H1 (cell line): ENCODE results near the gene AFF1. TPM values are rescaled to one million over a fixed set of nuclear protein-coding genes. Genes with fewer than 3 reads are reported as not detected.

ENCODE experiments used
- CTCF ChIA-PET: fragments of 300-600 bp; sonication (Branson Sonifier 250); formaldehyde crosslinking; loops from one replicate; lab custom pipeline; 2021; ENCODE audit not compliant: partially characterized antibody; lab: Charles Lee
- POLR2A ChIA-PET: fragments of 300-600 bp; sonication (Branson Sonifier 250); formaldehyde crosslinking; loops from one replicate; lab custom pipeline; 2021; ENCODE audit warnings: inconsistent platforms; ENCODE audit not compliant: partially characterized antibody; lab: Charles Lee
- DNase-seq, 2 experiments: peaks; one replicate each; pipeline versions ENCODE4 v3.0.0 to v3.0.0-alpha.2; 2010 to 2022; ENCODE audit warnings: low spot score in 2 of 2, low read depth in 1 of 2, mixed read lengths in 1 of 2
- FAIRE-seq: peaks from 2 replicates; lab custom pipeline; 2011; peaks lifted over from hg19 to GRCh38; lab: Jason Lieb, UNC
- H2AFZ ChIP-seq: 2 replicates; pipeline ENCODE4 v1.8.1; 2012; ENCODE audit warnings: low read length, inconsistent platforms
- H2AK5ac ChIP-seq: 2 replicates; pipeline ENCODE4 v1.6.1; 2013; ENCODE audit warnings: low read depth, low read length
- H2BK120ac ChIP-seq: replicated peaks from 2 replicates; pipeline ENCODE3; 2013; ENCODE audit warnings: low read depth, low read length, inconsistent platforms
- H2BK12ac ChIP-seq: 2 replicates; pipeline ENCODE4 v1.6.1; 2013; ENCODE audit warnings: low read depth, low read length
- H2BK15ac ChIP-seq: 2 replicates; pipeline ENCODE4 v1.6.1; 2013; ENCODE audit warnings: low read length
- H2BK20ac ChIP-seq: 2 replicates; pipeline ENCODE4 v1.6.1; 2013; ENCODE audit warnings: low read length
- H2BK5ac ChIP-seq: 2 replicates; pipeline ENCODE4 v1.6.1; 2013; ENCODE audit warnings: low read depth, low read length
- H3K14ac ChIP-seq: 2 replicates; pipeline ENCODE4 v1.6.1; 2013; ENCODE audit warnings: inconsistent platforms; ENCODE audit not compliant: insufficient read length
- H3K18ac ChIP-seq: 2 replicates; pipeline ENCODE4 v1.6.1; 2013; ENCODE audit warnings: low read length; ENCODE audit errors: extremely low read depth
- H3K23ac ChIP-seq: 2 replicates; pipeline ENCODE4 v1.6.1; 2013; ENCODE audit warnings: inconsistent platforms; ENCODE audit not compliant: insufficient read length
- H3K23me2 ChIP-seq: 2 replicates; pipeline ENCODE4 v1.6.1; 2013; ENCODE audit warnings: low read depth, low read length
- H3K27ac ChIP-seq: 2 replicates; pipeline ENCODE4 v1.6.1; 2011; ENCODE audit warnings: low read depth, low read length, inconsistent platforms
- H3K27me3 ChIP-seq, 4 experiments: replicated peaks in 1 of 4; 1 replicate in 1 of 4; 2 replicates in 3 of 4; pipeline versions ENCODE4 v1.6.1 to v1.8.1; 2011 to 2013; ENCODE audit warnings: low read length in 3 of 4, mild to moderate bottlenecking in 3 of 4, inconsistent platforms in 2 of 4, mixed read lengths in 2 of 4, moderate library complexity in 1 of 4; ENCODE audit not compliant: control insufficient read depth in 3 of 4, insufficient read depth in 3 of 4; ENCODE audit errors: extremely low read depth in 1 of 4
- H3K36me3 ChIP-seq, 4 experiments: 2 replicates each; pipeline versions ENCODE4 v1.6.1 to v1.8.1; 2011 to 2013; ENCODE audit warnings: mild to moderate bottlenecking in 4 of 4, low read length in 3 of 4, moderate library complexity in 2 of 4, control low read depth in 1 of 4, inconsistent platforms in 1 of 4; ENCODE audit not compliant: insufficient read depth in 4 of 4, control insufficient read depth in 2 of 4
- H3K4ac ChIP-seq: replicated peaks from 2 replicates; pipeline ENCODE3; 2013; ENCODE audit warnings: low read length, low read depth, mixed read lengths, inconsistent platforms; ENCODE audit not compliant: insufficient read length
- H3K4me1 ChIP-seq, 4 experiments: replicated peaks in 1 of 4; 1 replicate in 1 of 4; 2 replicates in 3 of 4; pipeline versions ENCODE4 v1.6.1 to v1.8.1; 2011 to 2013; ENCODE audit warnings: low read length in 3 of 4, inconsistent platforms in 2 of 4, mixed read lengths in 1 of 4; ENCODE audit not compliant: insufficient read depth in 4 of 4, control insufficient read depth in 3 of 4
- H3K4me2 ChIP-seq, 2 experiments: 2 replicates each; pipeline versions ENCODE4 v1.6.1 to v1.8.1; 2011 to 2013; ENCODE audit warnings: low read depth in 2 of 2, low read length in 2 of 2, control low read depth in 1 of 2, inconsistent platforms in 1 of 2, mild to moderate bottlenecking in 1 of 2; ENCODE audit not compliant: insufficient read depth in 1 of 2
- H3K4me3 ChIP-seq, 4 experiments: fragments of 200-600, 300-600 bp in 1 of 4; sonication (generic), shearing (Covaris generic), sonication (Bioruptor Twin) in 1 of 4; 2 replicates each; pipeline versions ENCODE4 v1.5.1 to v1.8.1; 2011 to 2016; ENCODE audit warnings: low read length in 4 of 4, low read depth in 3 of 4, control low read depth in 2 of 4, inconsistent platforms in 2 of 4, mild to moderate bottlenecking in 2 of 4, mixed read lengths in 1 of 4, moderate library complexity in 1 of 4; ENCODE audit not compliant: insufficient read depth in 2 of 4; ENCODE audit errors: extremely low read depth in 1 of 4
- H3K56ac ChIP-seq: replicated peaks from 2 replicates; pipeline ENCODE3; 2013; ENCODE audit warnings: low read depth, mild to moderate bottlenecking, mixed read lengths, low read length, inconsistent platforms; ENCODE audit not compliant: insufficient read length
- H3K79me1 ChIP-seq: 2 replicates; pipeline ENCODE4 v1.6.1; 2013; ENCODE audit warnings: low read depth, low read length, control low read depth
- H3K79me2 ChIP-seq, 2 experiments: 2 replicates each; pipeline versions ENCODE4 v1.6.1 to v1.8.1; 2012 to 2013; ENCODE audit warnings: low read length in 2 of 2, mild to moderate bottlenecking in 2 of 2, inconsistent platforms in 1 of 2; ENCODE audit not compliant: insufficient read depth in 2 of 2, control insufficient read depth in 1 of 2
- H3K9ac ChIP-seq, 4 experiments: replicated peaks in 1 of 4; 1 replicate in 1 of 4; 2 replicates in 3 of 4; pipeline versions ENCODE4 v1.6.1 to v1.8.1; 2011 to 2013; ENCODE audit warnings: low read depth in 3 of 4, low read length in 3 of 4, control low read depth in 2 of 4, mild to moderate bottlenecking in 2 of 4, moderate library complexity in 2 of 4, inconsistent platforms in 1 of 4; ENCODE audit errors: extremely low read depth in 1 of 4
- H3K9me3 ChIP-seq, 2 experiments: 2 replicates each; pipeline versions ENCODE4 v1.6.1 to v1.8.1; 2012 to 2013; ENCODE audit warnings: mild to moderate bottlenecking in 2 of 2, moderate library complexity in 2 of 2, control low read depth in 1 of 2, inconsistent platforms in 1 of 2, low read depth in 1 of 2, low read length in 1 of 2, mixed read lengths in 1 of 2; ENCODE audit not compliant: insufficient read depth in 2 of 2
- H4K20me1 ChIP-seq, 2 experiments: replicated peaks in 1 of 2; 2 replicates each; pipeline versions ENCODE3 to v1.8.1; 2011 to 2013; ENCODE audit warnings: inconsistent platforms in 2 of 2, low read length in 2 of 2, mild to moderate bottlenecking in 1 of 2; ENCODE audit not compliant: insufficient read depth in 2 of 2, control insufficient read depth in 1 of 2
- H4K5ac ChIP-seq: 2 replicates; pipeline ENCODE4 v1.6.1; 2013; ENCODE audit warnings: low read length, low read depth, mixed read lengths, inconsistent platforms; ENCODE audit not compliant: insufficient read length
- H4K8ac ChIP-seq: 2 replicates; pipeline ENCODE4 v1.8.0; 2013; ENCODE audit warnings: mild to moderate bottlenecking, moderate library complexity, low read length, inconsistent platforms; ENCODE audit not compliant: insufficient read depth; ENCODE audit errors: extremely low read depth
- H4K91ac ChIP-seq: replicated peaks from 2 replicates; pipeline ENCODE3; 2013; ENCODE audit warnings: low read length, mixed read lengths, inconsistent platforms; ENCODE audit not compliant: insufficient read length
- GABPA ChIP-seq: IDR thresholded peaks from 2 replicates; pipeline ENCODE4 v1.6.1; 2011; ENCODE audit warnings: mild to moderate bottlenecking, low read length, moderate library complexity, borderline replicate concordance; ENCODE audit not compliant: insufficient read depth
- MAX ChIP-seq: IDR thresholded peaks from 2 replicates; pipeline ENCODE4 v1.6.1; 2012; ENCODE audit warnings: inconsistent platforms
- SIRT6 ChIP-seq: IDR thresholded peaks from one replicate; pipeline ENCODE4 v1.7.1; 2012; ENCODE audit warnings: low read length, inconsistent platforms
- TAF7 ChIP-seq: optimal IDR thresholded peaks from 2 replicates; pipeline ENCODE3; 2011; ENCODE audit warnings: low read depth, mild to moderate bottlenecking, inconsistent platforms, low read length, moderate library complexity, borderline replicate concordance
- WGBS, 2 experiments: shearing (Covaris generic) in 1 of 2; methylation state at CpG; one replicate each; pipeline versions ENCODE4 v1.1.6 to v1.1.7; 2013 to 2015; ENCODE audit warnings: low lambda C conversion rate in 2 of 2, mixed read lengths in 2 of 2, inconsistent platforms in 1 of 2, low coverage in 1 of 2, missing lambda C conversion rate in 1 of 2; ENCODE audit not compliant: insufficient replicate concordance in 2 of 2, insufficient coverage in 1 of 2, insufficient read length in 1 of 2; ENCODE audit errors: extremely low coverage in 1 of 2, missing lambda C conversion rate in 1 of 2; 5-methylcytosine and 5-hydroxymethylcytosine counted together
- polyA plus RNA-seq, 7 experiments: library from polyadenylated mRNA; depleted of rRNA in 3 of 7; stranded (reverse) in 5 of 7; unstranded in 2 of 7; fragments of >200 nt in 5 of 7; fragments of 200-250 nt in 2 of 7; gene quantifications; 1 replicate in 5 of 7; 2 replicates in 1 of 7; 4 replicates in 1 of 7; pipeline versions ENCODE4 v1.2.1 to v1.2.3, GENCODE V29; 2011 to 2013; ENCODE audit warnings: missing spikeins in 2 of 7, mixed read lengths in 2 of 7
- total RNA-seq: library from RNA; stranded (reverse); fragmentation: NEBNext Ultra II Directional; extraction: Animal tissue kit (Norgen Biotek cat#: 25700); gene quantifications from 2 replicates; pipeline ENCODE4 v1.2.1, GENCODE V29; 2021

The AFF1 gene
- total and polyA plus RNA-seq, 2 of the 8 experiments (the other 6 are each of a cell fraction or from before 2014, with no cell fraction given) = 14.8 to 85.5 TPM

GRCh38 chr4:86981789-86982188 lies 47.0 kb downstream of the AFF1 start:
- no peak overlapping the region for H3K4me2 ChIP-seq
- WGBS, 2 experiments = 85% methylated on average over 5 of the region's 5 CpGs; no CpG with 5 or more reads in 1 of the 2 experiments
- ChIA-PET POLR2A (interaction anchor here (1.0 to 1.7 kb wide), 3 partner anchors 9 to 43 kb away, joined by 3 to 6 read pairs (median 4); no protein-coding TSS in a partner anchor), CTCF (interaction anchor here (0.8 to 1.9 kb wide), 2 partner anchors 112 to 133 kb away, joined by 5 to 7 read pairs; no protein-coding TSS in a partner anchor)
- no peak overlapping the region for H3K56ac ChIP-seq
- no peak overlapping the region for H2BK5ac ChIP-seq
- H3K4me1 ChIP-seq = no peaks in the 10 kb centered on the region
- H3K36me3 ChIP-seq = peaks cover 0 to 3% (median 0%) of the 10 kb centered on the region in 4 experiments; a peak in 1 of 8 replicates
- no peak overlapping the region for H2BK15ac ChIP-seq
- no peak overlapping the region for H3K14ac ChIP-seq
- no peaks in the 10 kb centered on the region for H3K23me2 ChIP-seq
- H3K4me3 ChIP-seq = no peak overlapping the region
- H2AFZ ChIP-seq = no peak overlapping the region
- no peak overlapping the region for H3K23ac ChIP-seq
- H3K27ac ChIP-seq = no peak overlapping the region
- H2BK120ac ChIP-seq = no peak overlapping the region
- FAIRE-seq = no peak
- H3K18ac ChIP-seq = no peak overlapping the region
- TF ChIP-seq TAF7 = no peak
- no peak for TF ChIP-seq SIRT6
- no peak for TF ChIP-seq MAX
- no peak for TF ChIP-seq GABPA
- H3K79me1 ChIP-seq = peaks cover 6% of the 10 kb centered on the region; the same call in 1 of the 2 replicates
- H4K5ac ChIP-seq = no peak overlapping the region
- no peaks in the 10 kb centered on the region for H3K9me3 ChIP-seq
- no peak overlapping the region for H2BK20ac ChIP-seq
- H3K27me3 ChIP-seq = no peaks in the 10 kb centered on the region
- no peak overlapping the region for H3K4ac ChIP-seq
- peaks cover 0 to 3% of the 10 kb centered on the region in 2 experiments for H4K20me1 ChIP-seq
- H3K79me2 ChIP-seq = peaks cover 9 to 48% of the 10 kb centered on the region in 2 experiments
- DNase-seq = no peak
- no peak overlapping the region for H2AK5ac ChIP-seq
- no peak overlapping the region for H3K9ac ChIP-seq
- H2BK12ac ChIP-seq = no peak overlapping the region
- H4K8ac ChIP-seq = no peak overlapping the region
- H4K91ac ChIP-seq = no peak overlapping the region
